HG03095 (cell line): ENCODE results near the gene TMEM130.

ENCODE experiments used
- ATAC-seq: cut with Tn5 transposase; IDR thresholded peaks from one replicate; pipeline ENCODE4 v1.9.1; 2021; ENCODE audit warnings: moderate library complexity; ENCODE audit not compliant: unreplicated experiment

Gene TMEM130

GRCh38 chr7:98816241-98816640 is 53.6 kb downstream of the TMEM130 start:
- ATAC-seq, result no peak

GRCh38 chr7:98815313-98815712 is 54.5 kb downstream of the TMEM130 start:
- no peak for ATAC-seq

GRCh38 chr7:98811299-98811698 is 58.5 kb downstream of the TMEM130 start:
- ATAC-seq, result no peak

- no peak for ATAC-seq
Measured at GRCh38 chr7:98810153-98810802, 59.5 kb downstream of the TMEM130 start.

GRCh38 chr7:98808751-98809460 is 60.9 kb downstream of the TMEM130 start:
- ATAC-seq, result no peak

GRCh38 chr7:98807068-98808048 is 62.5 kb downstream of the TMEM130 start:
- no peak for ATAC-seq

- no peak for ATAC-seq
Measured at GRCh38 chr7:98805956-98806838, 63.6 kb downstream of the TMEM130 start.

GRCh38 chr7:98802781-98803110 is 67.1 kb downstream of the TMEM130 start:
- peak; percentile 30 for ATAC-seq

- ATAC-seq, result peak; percentile 80
Measured at GRCh38 chr7:98802088-98802780, 67.6 kb downstream of the TMEM130 start.

GRCh38 chr7:98800996-98801395 is 68.8 kb downstream of the TMEM130 start:
- no peak for ATAC-seq

GRCh38 chr7:98797150-98797549 is 72.7 kb downstream of the TMEM130 start:
- no peak for ATAC-seq
